Vagina (tissue), 2 donors: ENCODE data around the gene PLEKHA6. TPM values are rescaled to one million over a fixed set of nuclear protein-coding genes. Genes with fewer than 3 reads are reported as not detected.
A peak's percentile ranks its signal among the peaks of the same experiment; 100 is the strongest.

ENCODE experiments used
- DNase-seq, 2 donors: peaks; one replicate each; pipeline ENCODE4 v3.0.0-alpha.2; 2017; ENCODE audit errors: extremely low spot score in 2 of 2
- H3K27ac ChIP-seq: fragments of 200-600 bp; sonication (generic); one replicate; pipeline ENCODE4 v1.5.1; 2019
- H3K27me3 ChIP-seq: fragments of 200-600 bp; sonication (generic); one replicate; pipeline ENCODE4 v1.5.1; 2019
- H3K36me3 ChIP-seq, 2 donors: fragments of 200-600 bp; sonication (generic); one replicate each; pipeline ENCODE4 v1.5.1; 2017 to 2019
- H3K4me1 ChIP-seq: fragments of 200-600 bp; sonication (generic); one replicate; pipeline ENCODE4 v1.5.1; 2019
- H3K4me3 ChIP-seq, 2 donors: fragments of 200-600 bp; sonication (generic); 1 replicate in 1 of 2; 2 replicates in 1 of 2; pipeline ENCODE4 v1.5.1; 2016 to 2019
- H3K9me3 ChIP-seq: fragments of 200-600 bp; sonication (generic); one replicate; pipeline ENCODE4 v1.5.1; 2019
- CTCF ChIP-seq, 3 experiments: fragments of 450-650 bp in 2 of 3; fragments of 200-600 bp in 1 of 3; sonication (generic) in 1 of 3; IDR thresholded peaks; one replicate each; pipeline ENCODE4 v1.5.1; 2017 to 2019; ENCODE audit warnings: antibody characterized with exemption in 3 of 3, mild to moderate bottlenecking in 2 of 3, moderate library complexity in 2 of 3
- POLR2A ChIP-seq, 2 donors: fragments of 450-650 bp; IDR thresholded peaks; one replicate each; pipeline ENCODE4 v1.6.1; 2017; ENCODE audit warnings: antibody characterized with exemption in 2 of 2, mild to moderate bottlenecking in 2 of 2, moderate library complexity in 2 of 2
- POLR2AphosphoS5 ChIP-seq, 2 donors: sonication (generic); formaldehyde crosslinking; IDR thresholded peaks; one replicate each; pipeline ENCODE4 v1.9.0; 2017; ENCODE audit warnings: antibody characterized with exemption in 2 of 2, mild to moderate bottlenecking in 2 of 2, low read depth in 1 of 2; ENCODE audit not compliant: insufficient read depth in 1 of 2
- intact Hi-C: fragments of 100-400 bp; cut with DNase I; formaldehyde crosslinking; loops from one replicate; pipeline ENCODE4 v1.15.1; 2023
- total RNA-seq: library from RNA; depleted of rRNA; stranded (reverse); fragments of >200 nt; gene quantifications from one replicate; pipeline ENCODE4 v1.2.3, GENCODE V29; 2016

PLEKHA6 gene
- total RNA-seq, 1 donor from 2014 or later = 15.0 TPM

- intact Hi-C loops = no loop called here
- H3K36me3 ChIP-seq = no peaks in the 10 kb centered on the region
Measured at GRCh38 chr1:204383163-204383904, 23.6 kb upstream of the PLEKHA6 start.

DNA sequence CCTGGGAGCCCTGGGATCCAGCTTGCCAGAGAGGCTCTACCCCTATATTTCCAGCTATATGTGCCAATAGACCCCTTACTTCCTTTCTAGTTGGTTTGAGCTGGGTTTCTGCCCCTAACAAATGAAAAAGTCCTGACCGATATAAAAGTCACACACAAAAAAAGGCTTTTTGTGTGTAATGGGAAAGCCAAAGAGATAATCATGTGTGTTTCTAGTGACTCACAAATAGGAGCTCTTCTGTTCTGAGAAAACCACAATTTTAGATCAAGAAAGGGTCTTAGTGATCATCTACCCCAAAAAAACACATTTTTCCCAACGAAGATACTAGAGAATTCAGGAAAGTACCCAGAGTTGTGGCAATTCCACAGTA lies 23.0 kb upstream of the PLEKHA6 start:
- intact Hi-C loops = no loop called here
- no peaks in the 10 kb centered on the region for H3K9me3 ChIP-seq
- H3K36me3 ChIP-seq = no peaks in the 10 kb centered on the region
- TF ChIP-seq POLR2AphosphoS5 (IDR thresholded peaks at IDR 0.05; ENCODE audit: insufficient read depth in 1 of 2, low read depth in 1 of 2) (no peak), CTCF (IDR thresholded peaks at IDR 0.05) (no peak), POLR2A (IDR thresholded peaks at IDR 0.05) (no peak)
- peaks cover 8% of the 10 kb centered on the region for H3K4me1 ChIP-seq
- H3K27me3 ChIP-seq = no peaks in the 10 kb centered on the region
- no peak for DNase-seq
- H3K4me3 ChIP-seq = no peak overlapping the region
- no peak overlapping the region for H3K27ac ChIP-seq

More at GRCh38 chr1:204383163-204383904, 23.6 kb upstream of the PLEKHA6 start:
- Histone ChIP-seq H3K4me1 (peaks cover 2% of the 10 kb centered on the region), H3K27me3 (no peaks in the 10 kb centered on the region), H3K9me3 (no peaks in the 10 kb centered on the region), H3K4me3 (no peak overlapping the region), H3K27ac (no peak overlapping the region)
- no peak for TF ChIP-seq POLR2A (IDR thresholded peaks at IDR 0.05)
- no peak for TF ChIP-seq CTCF (IDR thresholded peaks at IDR 0.05)
- no peak for TF ChIP-seq POLR2AphosphoS5 (IDR thresholded peaks at IDR 0.05; ENCODE audit: insufficient read depth in 1 of 2, low read depth in 1 of 2)
- peak in 1 of 2 donors; percentile 37 for DNase-seq

DNA sequence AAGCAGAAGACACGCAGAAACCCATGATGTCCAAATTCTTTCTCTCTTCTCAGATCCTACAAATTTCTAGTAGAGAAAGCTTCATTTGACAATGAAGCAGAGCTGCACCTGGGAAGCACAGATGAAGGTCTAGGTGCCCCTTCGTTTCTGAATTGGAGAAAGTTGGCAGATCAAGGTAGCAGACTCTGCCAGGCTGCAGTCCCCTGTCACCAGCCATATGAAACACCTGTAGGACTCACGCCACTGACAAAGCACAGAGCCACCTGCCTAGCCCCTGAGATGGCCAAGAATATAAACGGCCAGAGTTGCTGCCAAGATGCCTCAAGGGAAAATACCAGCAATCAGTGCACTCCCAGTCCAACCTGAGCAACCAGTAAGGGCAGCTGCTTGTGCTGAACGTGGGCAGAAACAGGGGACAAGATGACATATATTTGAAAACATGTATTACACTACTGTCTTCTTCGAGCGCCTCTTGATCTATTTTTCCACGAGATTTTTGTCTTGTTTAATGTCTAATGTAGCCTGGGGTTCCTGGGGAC lies 20.6 kb upstream of the PLEKHA6 start:
- intact Hi-C loops = no loop called here
- no peak overlapping the region for H3K27ac ChIP-seq

DNA sequence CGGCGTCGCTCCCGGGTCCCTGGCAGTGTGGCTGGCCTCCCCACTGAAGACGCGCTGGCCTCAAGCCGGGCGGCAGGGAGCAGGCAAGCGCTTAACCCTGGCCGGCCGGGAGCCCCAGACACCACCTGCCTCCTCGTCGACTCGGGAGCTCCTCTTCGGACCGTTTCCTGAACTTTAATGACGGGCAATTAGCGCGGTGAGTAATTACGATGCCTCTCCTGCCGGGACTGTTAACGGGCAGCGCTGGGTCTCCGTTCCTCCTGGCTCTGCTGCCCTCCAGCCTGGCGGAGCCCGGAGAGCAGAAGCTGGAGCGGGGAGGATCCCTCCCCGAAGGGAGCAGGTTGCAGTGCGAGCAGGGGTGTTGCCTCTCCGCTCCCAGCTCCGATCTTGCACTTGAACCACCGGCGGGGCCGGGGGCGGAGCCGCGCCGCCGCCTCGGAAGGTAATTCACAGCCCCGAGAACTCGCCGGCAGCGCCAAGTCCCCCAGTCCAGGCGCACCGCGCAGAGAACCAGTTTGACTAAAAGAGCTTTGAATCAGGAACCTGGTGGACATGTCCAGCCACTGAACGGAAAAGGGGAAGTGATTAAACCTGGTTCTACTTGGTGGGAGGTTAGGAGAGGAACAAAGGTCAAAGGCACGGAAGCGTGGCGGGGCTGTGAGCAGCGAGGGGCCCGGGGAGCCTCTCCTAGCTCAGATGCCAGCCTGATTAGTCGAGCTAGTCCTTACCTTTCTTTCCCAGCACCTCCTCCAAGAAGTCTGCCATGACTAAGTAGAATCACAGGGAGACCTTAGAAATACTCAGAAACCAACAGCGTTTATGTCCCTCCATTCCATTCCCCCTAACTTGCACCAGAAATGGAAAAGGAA lies 18.3 kb upstream of the PLEKHA6 start:
- no peaks in the 10 kb centered on the region for H3K9me3 ChIP-seq
- intact Hi-C loops = no loop called here
- peaks cover 15% of the 10 kb centered on the region for H3K4me1 ChIP-seq
- TF ChIP-seq CTCF (IDR thresholded peaks at IDR 0.05) (no peak), POLR2AphosphoS5 (IDR thresholded peaks at IDR 0.05; ENCODE audit: insufficient read depth in 1 of 2, low read depth in 1 of 2) (peak in 1 of 2 donors; percentile 22)
- DNase-seq = peak in 1 of 2 donors; percentile 20
- no peaks in the 10 kb centered on the region for H3K36me3 ChIP-seq
- no peaks in the 10 kb centered on the region for H3K27me3 ChIP-seq
- H3K27ac ChIP-seq = no peak overlapping the region
- peak overlapping the region; percentile 47 to 53 for H3K4me3 ChIP-seq

More for the DNA sequence above, 20.6 kb upstream of the PLEKHA6 start:
- TF ChIP-seq POLR2A (IDR thresholded peaks at IDR 0.05) (no peak), CTCF (IDR thresholded peaks at IDR 0.05) (no peak), POLR2AphosphoS5 (IDR thresholded peaks at IDR 0.05; ENCODE audit: insufficient read depth in 1 of 2, low read depth in 1 of 2) (no peak)
- Histone ChIP-seq H3K4me3 (no peak overlapping the region), H3K36me3 (no peaks in the 10 kb centered on the region), H3K27me3 (no peaks in the 10 kb centered on the region), H3K4me1 (peaks cover 15% of the 10 kb centered on the region), H3K9me3 (no peaks in the 10 kb centered on the region)
- peak in 1 of 2 donors; percentile 64 for DNase-seq
